Dedifferentiated amniotic fluid mesenchymal stem cell (primary cell): ENCODE measurements around the gene TCEAL7.
A peak's percentile ranks its signal among the peaks of the same experiment; 100 is the strongest.
"Not testable (repeated sequence)": the region's sequence is repeated elsewhere in the genome, so short reads cannot be mapped to it uniquely, and the experiment has no call there.

Experiments
- DNase-seq: peaks from one replicate; pipeline ENCODE4 v3.0.0-alpha.2; 2016; ENCODE audit errors: extremely low spot score

TCEAL7 gene, protein sequence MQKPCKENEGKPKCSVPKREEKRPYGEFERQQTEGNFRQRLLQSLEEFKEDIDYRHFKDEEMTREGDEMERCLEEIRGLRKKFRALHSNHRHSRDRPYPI

DNA sequence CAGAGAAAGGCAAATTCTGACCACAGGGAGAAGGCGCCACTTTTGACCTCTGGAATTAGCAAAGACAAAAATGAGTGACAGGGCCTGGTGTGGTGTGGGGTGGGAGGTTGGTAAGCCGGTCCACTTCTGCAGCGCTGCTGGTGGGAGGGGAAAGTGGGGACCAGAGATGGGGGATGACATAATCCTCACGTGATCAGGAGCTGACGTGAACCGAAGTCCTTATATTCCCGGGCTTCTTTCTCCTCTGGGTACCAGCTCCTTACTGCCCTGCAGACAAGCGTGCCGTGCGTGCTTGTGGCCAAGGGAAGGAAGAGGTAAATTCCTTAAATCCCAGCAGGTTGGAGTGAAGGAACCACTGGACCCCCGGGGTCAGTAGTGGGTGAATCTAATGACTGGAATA lies at the start of gene TCEAL7:
Gene TCEAL7, plus strand, starts transcription at position 249 of the 400 bp plus-strand sequence. CDS start 1,165 bp downstream, outside the sequence.
- peak; percentile 25 for DNase-seq

- no peak for DNase-seq
Measured at GRCh38 chrX:103293118-103293517, 36.9 kb upstream of the TCEAL7 start.

GRCh38 chrX:103304705-103305104 lies 25.3 kb upstream of the TCEAL7 start:
- no peak for DNase-seq

DNA sequence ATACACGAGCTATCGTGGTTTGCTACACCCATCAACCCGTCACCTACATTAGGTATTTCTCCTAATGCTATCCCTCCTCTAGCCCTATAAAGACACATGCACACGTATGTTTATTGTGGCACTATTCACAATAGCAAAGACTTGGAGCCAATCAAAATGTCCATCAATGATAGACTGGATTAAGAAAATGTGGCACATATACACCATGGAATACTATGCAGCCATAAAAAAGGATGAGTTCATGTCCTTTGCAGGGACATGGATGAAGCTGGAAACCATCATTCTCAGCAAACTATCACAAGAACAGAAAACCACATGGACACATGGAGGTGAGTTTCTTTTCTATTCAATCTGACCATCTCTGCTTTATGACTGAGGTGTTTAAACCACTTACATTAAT lies 24.4 kb upstream of the TCEAL7 start:
- not testable (repeated sequence) for DNase-seq

DNA sequence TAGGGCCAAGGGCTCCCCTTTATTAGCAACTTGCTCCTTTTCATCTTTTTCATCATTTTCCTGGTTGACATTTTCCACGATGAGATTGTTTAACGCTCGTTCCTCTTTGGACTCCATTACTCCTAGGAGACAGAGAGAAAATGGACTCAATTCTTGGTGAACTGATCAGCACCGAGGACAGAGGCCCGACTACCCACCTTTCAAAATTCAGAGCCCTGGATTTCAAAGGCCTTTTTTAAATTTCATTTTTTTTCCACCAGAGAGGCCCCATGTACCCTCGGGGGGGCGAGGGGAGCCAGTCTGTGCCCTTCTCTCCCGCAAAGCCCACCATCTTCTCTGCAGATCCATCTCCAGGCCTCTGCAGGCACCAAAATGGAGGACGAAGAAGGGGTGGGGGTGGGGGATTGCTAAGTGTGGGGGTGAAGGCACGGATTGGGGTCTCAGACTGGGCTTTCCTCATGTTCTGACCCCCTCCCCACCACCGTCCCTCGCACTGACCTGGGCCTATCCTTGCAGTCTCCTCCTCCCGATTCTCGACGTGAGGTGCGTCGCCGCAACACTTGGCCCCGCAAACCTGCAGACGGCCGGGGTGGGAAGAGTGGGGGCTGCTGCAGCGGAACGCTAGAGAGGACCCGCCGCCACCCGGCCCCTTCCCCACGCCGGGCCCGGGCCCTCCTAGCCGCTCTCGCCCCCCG lies 20.0 kb upstream of the TCEAL7 start:
- no peak for DNase-seq

- DNase-seq, result no peak
Measured at GRCh38 chrX:103310555-103311398, 19.3 kb upstream of the TCEAL7 start, which contains the start of gene BEX2. Gene BEX2 (minus strand): TSS chrX:103310990. CDS start chrX:103309976, 1,014 bp downstream.

DNA sequence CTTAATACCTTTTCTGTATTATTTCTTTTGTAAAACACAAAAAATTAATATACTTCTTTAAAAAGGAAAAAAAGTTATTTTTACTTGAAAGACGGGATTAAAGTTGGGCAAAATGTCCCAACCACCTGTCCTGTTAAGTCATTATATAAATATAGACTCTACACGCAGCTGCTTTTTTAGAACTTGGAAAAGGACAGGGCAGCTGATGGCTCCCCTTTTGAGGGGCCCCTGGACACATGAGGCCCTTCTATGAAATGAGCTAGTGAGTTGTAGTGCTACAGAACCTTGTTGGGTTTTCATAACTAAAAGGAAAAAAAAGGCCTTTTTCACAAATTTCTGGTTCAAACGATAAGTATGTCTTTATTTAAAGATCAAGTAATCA lies 18.6 kb upstream of the TCEAL7 start:
- no peak for DNase-seq

DNA sequence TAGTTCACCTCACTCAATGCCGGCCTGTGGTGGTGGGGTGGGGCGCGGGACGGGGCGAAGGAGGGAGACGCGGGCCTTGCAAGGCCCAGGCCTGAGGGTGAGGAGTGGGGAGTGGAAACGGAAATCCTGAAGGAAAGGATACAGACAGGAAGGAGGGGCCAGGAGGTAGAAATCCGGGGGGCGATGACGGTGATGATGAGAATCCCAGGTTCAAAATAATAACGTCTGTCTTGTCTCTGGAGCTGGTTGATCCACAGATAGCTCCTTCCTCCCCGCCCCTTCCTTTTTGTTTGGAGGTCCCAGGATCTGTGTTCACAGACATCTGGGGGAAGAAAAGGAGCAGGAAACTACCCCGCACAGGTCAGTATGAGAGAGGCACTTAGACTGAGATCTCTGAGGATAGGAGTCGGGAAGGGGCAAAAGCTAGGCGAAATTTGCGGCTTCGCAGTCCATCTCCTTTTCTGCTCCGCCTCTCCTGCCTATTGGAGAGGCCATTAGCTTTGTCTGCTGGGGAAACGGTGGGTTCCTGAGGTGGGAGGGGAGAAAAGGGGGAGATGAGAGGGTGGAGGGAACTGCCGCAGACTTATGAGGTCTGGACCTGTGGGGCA lies 746 bp downstream of the TCEAL7 start:
- no peak for DNase-seq

GRCh38 chrX:103338663-103339062 lies 8.6 kb downstream of the TCEAL7 start:
- DNase-seq, result no peak

DNA sequence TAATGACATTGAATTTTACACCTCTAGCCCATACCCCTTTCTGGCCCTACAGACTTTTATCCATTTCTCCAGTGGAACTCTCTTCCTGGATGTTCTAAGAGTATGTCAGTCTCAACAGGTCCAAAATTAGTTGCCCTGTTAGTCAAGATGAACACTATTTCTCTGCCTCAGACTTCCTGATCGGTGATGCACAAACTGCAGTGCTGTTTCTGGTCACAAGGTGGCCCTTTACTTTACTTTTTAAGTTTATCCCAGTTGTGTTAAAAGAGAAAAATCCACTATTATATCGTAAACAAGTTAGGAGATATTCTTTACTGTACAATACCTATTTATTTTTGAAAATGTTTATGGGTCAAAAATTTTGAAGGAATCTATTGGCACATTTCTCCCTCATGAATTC lies 13.1 kb downstream of the TCEAL7 start:
- DNase-seq, result peak; percentile 58

DNA sequence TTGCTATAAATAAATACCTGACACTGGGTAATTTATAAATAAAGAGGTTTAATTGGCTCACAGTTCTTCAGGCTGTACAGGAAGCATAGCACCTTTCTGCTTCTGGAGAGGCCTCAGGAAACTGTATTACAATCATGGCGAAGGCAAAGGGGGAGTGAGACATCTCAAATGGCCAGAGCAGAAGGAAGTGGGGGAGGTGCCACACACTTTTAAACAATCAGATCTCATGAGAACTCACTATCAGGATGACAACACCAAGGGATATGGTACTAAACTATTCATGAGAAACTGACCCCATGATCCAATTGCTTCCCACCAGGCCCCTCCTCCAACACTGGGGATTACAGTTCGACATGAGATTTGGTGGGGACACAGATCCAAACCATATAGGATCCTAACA lies 14.6 kb downstream of the TCEAL7 start:
- no peak for DNase-seq

- DNase-seq, result no peak
Measured at GRCh38 chrX:103347682-103348397, 17.8 kb downstream of the TCEAL7 start.

DNA sequence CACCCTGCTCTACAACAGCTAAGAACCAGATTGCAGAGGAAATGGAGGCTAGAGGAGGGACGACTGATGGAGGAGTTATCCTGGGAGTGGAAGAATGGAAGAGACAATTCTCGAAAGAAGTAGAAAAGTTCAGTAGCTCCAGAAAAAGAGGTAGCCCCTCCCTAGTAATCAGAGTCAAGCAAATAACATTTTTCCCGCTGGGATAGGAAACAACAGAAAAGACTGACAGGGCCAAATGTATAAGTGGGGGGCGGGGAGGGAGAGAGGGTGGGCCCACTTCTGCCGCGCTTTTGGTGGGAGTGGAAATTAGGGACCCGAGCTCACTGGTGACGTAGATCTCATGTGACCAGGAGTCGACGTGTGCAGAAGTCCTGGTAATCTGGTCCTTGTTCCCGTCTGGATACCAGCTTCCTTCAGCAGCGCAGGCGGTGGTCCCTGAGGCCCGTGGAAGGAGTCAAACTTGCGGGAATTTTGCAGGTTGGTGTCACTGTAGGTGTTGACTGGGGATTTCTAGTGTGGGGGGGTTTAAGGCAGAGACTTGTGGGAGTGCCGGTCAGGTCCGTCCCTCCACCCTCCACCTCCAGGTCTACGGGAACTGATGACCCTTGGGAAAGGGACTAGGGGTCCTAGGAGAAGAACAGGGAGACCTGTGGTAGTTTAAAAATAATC lies 26.2 kb downstream of the TCEAL7 start, which contains the start of gene TCEAL9:
Gene TCEAL9, plus strand, starts transcription at position 377 of the 669 bp plus-strand sequence. CDS start 1,179 bp downstream, outside the sequence.
- DNase-seq, result peak; percentile 73

GRCh38 chrX:103356858-103357257 lies 26.8 kb downstream of the TCEAL7 start:
- DNase-seq, result no peak

DNA sequence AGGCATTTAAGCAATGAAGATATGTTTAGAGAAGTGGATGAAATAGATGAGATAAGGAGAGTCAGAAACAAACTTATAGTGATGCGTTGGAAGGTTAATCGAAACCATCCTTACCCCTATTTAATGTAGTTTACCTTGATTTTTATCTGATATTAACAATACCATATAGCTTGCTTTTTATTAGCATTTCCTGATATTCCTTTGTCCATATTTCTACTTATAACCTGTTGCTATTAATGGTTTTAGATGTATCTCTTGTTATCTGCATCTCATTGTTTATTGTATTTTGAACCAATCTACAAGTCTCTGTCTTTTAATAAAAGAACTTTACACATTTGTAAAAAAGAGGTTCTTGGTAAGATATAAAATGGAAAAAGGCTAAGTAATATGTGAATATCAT lies 27.8 kb downstream of the TCEAL7 start:
- no peak for DNase-seq

DNA sequence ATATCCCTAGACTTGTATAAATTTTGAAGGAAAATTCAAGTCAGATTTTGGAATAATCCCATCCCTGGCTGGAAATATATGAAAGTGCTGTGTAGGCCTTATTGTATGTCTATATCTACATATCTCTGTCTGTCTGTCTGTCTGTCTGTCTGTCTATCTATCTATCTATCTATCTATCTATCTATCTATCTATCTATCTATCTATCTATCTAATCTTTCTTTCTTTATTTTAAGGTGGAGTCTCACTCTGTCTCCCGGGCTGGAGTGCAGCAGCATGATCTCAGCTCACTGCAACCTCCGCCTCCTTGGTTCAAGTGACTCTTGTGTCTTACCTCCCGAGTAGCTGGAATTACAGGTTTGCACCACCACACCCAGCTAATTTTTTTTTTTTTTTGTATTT lies 29.6 kb downstream of the TCEAL7 start:
- not testable (repeated sequence) for DNase-seq

- no peak for DNase-seq
Measured at GRCh38 chrX:103360092-103360491, 30.1 kb downstream of the TCEAL7 start.

DNA sequence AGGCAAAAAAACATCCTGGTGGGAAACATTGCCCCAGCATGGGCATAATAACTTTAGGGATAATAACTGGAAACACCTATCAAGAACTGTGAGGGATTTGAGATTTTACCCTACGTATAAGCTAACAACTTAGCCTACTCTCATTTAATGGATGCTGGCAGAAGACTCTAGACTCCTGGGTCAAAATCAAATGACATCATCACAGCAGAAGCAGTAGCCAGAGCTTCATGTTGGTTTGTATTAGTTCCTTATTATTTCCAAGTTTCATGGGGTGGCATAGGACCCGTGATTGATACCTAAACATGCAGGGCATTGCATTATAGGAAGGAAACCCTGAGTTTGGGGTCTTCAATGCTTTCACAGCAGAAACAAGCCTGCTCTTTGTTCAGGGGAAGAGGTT lies 30.9 kb downstream of the TCEAL7 start:
- DNase-seq, result no peak

DNA sequence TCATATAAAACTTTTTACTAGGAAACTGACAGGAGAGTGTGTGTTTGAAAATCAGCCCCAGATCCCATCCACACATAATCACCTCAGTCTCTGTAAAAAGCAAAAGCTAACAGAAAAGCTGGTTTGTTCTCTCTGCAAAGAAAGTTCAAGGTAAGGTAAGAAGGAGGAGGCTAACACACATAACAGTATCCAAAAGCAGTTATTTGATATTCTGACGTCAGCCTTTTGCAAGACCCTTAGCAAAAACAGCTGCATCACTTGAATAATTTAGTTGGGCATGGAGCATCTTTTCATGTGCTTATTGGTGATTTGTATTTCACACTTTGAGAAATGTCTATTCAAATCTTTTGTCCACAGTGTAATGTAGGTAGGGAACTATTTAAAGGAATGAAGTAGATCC lies 31.8 kb downstream of the TCEAL7 start:
- no peak for DNase-seq

DNA sequence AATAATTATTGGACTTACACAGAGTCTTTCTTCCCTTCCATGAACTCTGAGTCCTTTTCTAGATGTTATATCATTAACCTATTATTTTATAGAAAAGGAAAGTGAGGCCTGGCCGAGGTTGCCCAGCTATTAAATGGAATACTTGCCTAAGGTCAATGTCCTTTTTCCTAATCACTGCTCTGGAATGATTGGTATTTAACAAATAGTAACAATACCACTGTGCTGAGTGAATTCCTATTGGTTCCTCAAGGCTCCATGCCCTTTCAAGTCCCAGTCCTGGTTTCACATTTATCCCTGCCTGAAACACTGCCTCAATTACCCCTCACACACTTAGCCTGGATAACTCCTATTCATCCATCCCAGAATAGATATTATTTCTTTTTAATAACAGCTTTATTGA lies 32.4 kb downstream of the TCEAL7 start:
- DNase-seq, result no peak

DNA sequence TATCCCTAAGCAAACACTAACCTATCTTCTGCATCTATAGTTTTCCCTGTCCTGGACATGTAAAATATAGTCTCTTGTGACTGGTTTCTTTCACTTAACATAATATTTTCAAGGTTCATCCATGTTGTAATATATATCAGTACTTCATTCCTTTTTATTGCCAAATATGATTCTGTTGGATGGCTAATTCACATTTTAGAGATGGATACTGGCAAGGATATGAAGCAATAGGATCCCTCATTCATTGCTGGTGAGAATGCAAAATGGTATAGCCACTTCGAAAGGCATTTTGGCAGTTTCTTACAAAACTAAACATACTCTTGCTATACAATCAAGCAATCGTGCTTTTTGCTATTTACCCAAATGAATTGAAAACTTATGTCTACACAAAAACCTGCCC lies 33.0 kb downstream of the TCEAL7 start:
- no peak for DNase-seq
